HepG2 (cell line): ENCODE measurements around the gene STRN3.

Source experiments
- AGO1 ChIP-seq: fragments of 200-400 bp; formaldehyde crosslinking; IDR thresholded peaks from 2 replicates; pipeline ENCODE4 v1.6.1; 2017; ENCODE audit warnings: mild to moderate bottlenecking, low read depth, low read length, moderate library complexity; ENCODE audit not compliant: poor library complexity, severe bottlenecking
- ATF2 ChIP-seq: sonication (generic); formaldehyde crosslinking; IDR thresholded peaks from 2 replicates; pipeline ENCODE4 v1.4.0; 2020; ENCODE audit warnings: missing genetic modification reagents
- CHD4 ChIP-seq: fragments of 200-600 bp; sonication (generic); IDR thresholded peaks from 2 replicates; pipeline ENCODE4 v1.7.0; 2017; ENCODE audit warnings: mild to moderate bottlenecking, low read length, borderline replicate concordance
- CREB1 ChIP-seq, 2 experiments: fragments of 450-650 bp in 1 of 2; IDR thresholded peaks; 2 replicates each; pipeline ENCODE4 v1.6.1; 2016 to 2017; ENCODE audit warnings: control low read depth in 1 of 2, mild to moderate bottlenecking in 1 of 2, missing compliant biosample characterization in 1 of 2, missing genetic modification characterization in 1 of 2
- CTCF ChIP-seq: sonication (generic); formaldehyde crosslinking; IDR thresholded peaks from 2 replicates; pipeline ENCODE4 v1.5.0; 2020; ENCODE audit warnings: mild to moderate bottlenecking, missing genetic modification reagents, moderate library complexity
- MEIS1 ChIP-seq: sonication (generic); formaldehyde crosslinking; IDR thresholded peaks from 2 replicates; pipeline ENCODE4 v1.9.0; 2021; ENCODE audit warnings: mild to moderate bottlenecking, missing genetic modification reagents, moderate library complexity, borderline replicate concordance
- NBN ChIP-seq: fragments of 450-650 bp; conservative IDR thresholded peaks from 2 replicates; pipeline ENCODE4 v1.6.1; 2017
- NCOA1 ChIP-seq: sonication (generic); formaldehyde crosslinking; IDR thresholded peaks from 2 replicates; pipeline ENCODE4 v1.9.0; 2021; ENCODE audit warnings: missing genetic modification reagents
- POLR2A ChIP-seq, 2 experiments: IDR thresholded peaks; 2 replicates each; pipeline ENCODE4 v1.6.1; 2011; ENCODE audit warnings: low read depth in 2 of 2, low read length in 2 of 2, mild to moderate bottlenecking in 1 of 2, moderate library complexity in 1 of 2; ENCODE audit not compliant: insufficient read depth in 1 of 2
- WIZ ChIP-seq: sonication (generic); formaldehyde crosslinking; IDR thresholded peaks from 2 replicates; pipeline ENCODE4 v1.5.1; 2020; ENCODE audit warnings: mild to moderate bottlenecking, missing genetic modification reagents
- ZNF354B ChIP-seq: sonication (generic); formaldehyde crosslinking; IDR thresholded peaks from 2 replicates; pipeline ENCODE4 v1.8.0; 2022; ENCODE audit warnings: mild to moderate bottlenecking, missing genetic modification reagents
- ZNF678 ChIP-seq: sonication (generic); formaldehyde crosslinking; IDR thresholded peaks from 2 replicates; pipeline ENCODE4 v1.4.0; 2020; ENCODE audit warnings: mild to moderate bottlenecking, missing genetic modification reagents
- TF ChIP-seq, protein P1 (sequence below): IDR thresholded peaks from 2 replicates; pipeline ENCODE4 v1.6.1; 2016; ENCODE audit warnings: low read depth
- TF ChIP-seq, protein P2 (sequence below): sonication (generic); formaldehyde crosslinking; IDR thresholded peaks from 2 replicates; pipeline ENCODE4 v1.8.0; 2022; ENCODE audit warnings: mild to moderate bottlenecking, missing genetic modification reagents, moderate library complexity

GRCh38 chr14:30996892-30997659 is 29.1 kb downstream of the STRN3 start:
- TF ChIP-seq ZNF354B (CRISPR knock-in tag), result no peak
- no peak for TF ChIP-seq MEIS1
- no peak for TF ChIP-seq CREB1 (IDR thresholded peaks at IDR 0.05)
- no peak for TF ChIP-seq CREB1 (CRISPR knock-in tag; IDR thresholded peaks at IDR 0.05)
- TF ChIP-seq ZNF678 (CRISPR knock-in tag), result no peak
- TF ChIP-seq, protein P1, sequence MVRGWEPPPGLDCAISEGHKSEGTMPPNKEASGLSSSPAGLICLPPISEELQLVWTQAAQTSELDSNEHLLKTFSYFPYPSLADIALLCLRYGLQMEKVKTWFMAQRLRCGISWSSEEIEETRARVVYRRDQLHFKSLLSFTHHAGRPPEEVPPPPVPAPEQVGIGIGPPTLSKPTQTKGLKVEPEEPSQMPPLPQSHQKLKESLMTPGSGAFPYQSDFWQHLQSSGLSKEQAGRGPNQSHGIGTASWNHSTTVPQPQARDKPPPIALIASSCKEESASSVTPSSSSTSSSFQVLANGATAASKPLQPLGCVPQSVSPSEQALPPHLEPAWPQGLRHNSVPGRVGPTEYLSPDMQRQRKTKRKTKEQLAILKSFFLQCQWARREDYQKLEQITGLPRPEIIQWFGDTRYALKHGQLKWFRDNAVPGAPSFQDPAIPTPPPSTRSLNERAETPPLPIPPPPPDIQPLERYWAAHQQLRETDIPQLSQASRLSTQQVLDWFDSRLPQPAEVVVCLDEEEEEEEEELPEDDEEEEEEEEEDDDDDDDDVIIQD (CRISPR knock-in tag), result no peak
- TF ChIP-seq AGO1, result no peak
- no peak for TF ChIP-seq NBN
- TF ChIP-seq POLR2A (IDR thresholded peaks at IDR 0.05; ENCODE audit: insufficient read depth in 1 of 2, low read depth in 2 of 2, low read length in 2 of 2), result no peak
- TF ChIP-seq NCOA1 (CRISPR knock-in tag), result no peak
- no peak for TF ChIP-seq ATF2 (CRISPR knock-in tag)
- no peak for TF ChIP-seq CHD4
- TF ChIP-seq WIZ, result no peak
- TF ChIP-seq CTCF (CRISPR knock-in tag), result no peak
- TF ChIP-seq, protein P2, sequence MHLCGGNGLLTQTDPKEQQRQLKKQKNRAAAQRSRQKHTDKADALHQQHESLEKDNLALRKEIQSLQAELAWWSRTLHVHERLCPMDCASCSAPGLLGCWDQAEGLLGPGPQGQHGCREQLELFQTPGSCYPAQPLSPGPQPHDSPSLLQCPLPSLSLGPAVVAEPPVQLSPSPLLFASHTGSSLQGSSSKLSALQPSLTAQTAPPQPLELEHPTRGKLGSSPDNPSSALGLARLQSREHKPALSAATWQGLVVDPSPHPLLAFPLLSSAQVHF (CRISPR knock-in tag), result no peak
